ENCODE data around the gene MED14. TPM values are rescaled to one million over a fixed set of nuclear protein-coding genes. Genes with fewer than 3 reads are reported as not detected.

Gene MED14
- total and polyA plus RNA-seq, 2 donors (not counting 1 experiment from before 2014, with no cell fraction given), result 26.4 to 63.5 TPM

- no peak overlapping the region for H3K4me3 Mint-ChIP-seq
- no peak overlapping the region for H3K4me3 ChIP-seq (ENCODE audit: control extremely low read depth in 1 of 5, extremely low read depth in 1 of 5, insufficient read depth in 1 of 5, low read depth in 2 of 5, low read length in 4 of 5)
- H3K9ac ChIP-seq (ENCODE audit: low read length), result no peak overlapping the region
- no peak for TF ChIP-seq EZH2 (IDR thresholded peaks at IDR 0.05; ENCODE audit: borderline replicate concordance, insufficient read depth, low read depth, low read length, poor library complexity, severe bottlenecking)
- H3K79me2 ChIP-seq (ENCODE audit: control insufficient read depth, insufficient read depth, low read length), result no peaks in the 10 kb centered on the region
- H4K20me1 ChIP-seq (ENCODE audit: control insufficient read depth, insufficient read depth, low read length, poor library complexity, severe bottlenecking), result no peaks in the 10 kb centered on the region
- peaks cover 0 to 66% of the 10 kb centered on the region in 2 experiments for H3K36me3 ChIP-seq (replicated peaks in 1 of 2; ENCODE audit: control extremely low read depth in 1 of 2, control insufficient read depth in 1 of 2, extremely low read depth in 1 of 2, insufficient read depth in 2 of 2, low read length in 1 of 2)
- intact Hi-C loops (cut with micrococcal nuclease), result no loop called here
- WGBS (ENCODE audit: insufficient coverage), result 75% methylated on average over 4 of the region's 6 CpGs
- no peaks in the 10 kb centered on the region for H3K9me3 ChIP-seq (ENCODE audit: control extremely low read depth in 1 of 3, control insufficient read depth in 2 of 3, insufficient read depth in 1 of 3, low read length in 2 of 3)
- no peak overlapping the region for H3K27ac ChIP-seq (ENCODE audit: low read length in 2 of 2)
- H3K9me3 Mint-ChIP-seq (ENCODE audit: insufficient read depth), result no peaks in the 10 kb centered on the region
- no peaks in the 10 kb centered on the region for H3K27me3 ChIP-seq (replicated peaks in 1 of 4; ENCODE audit: control extremely low read depth in 1 of 4, control insufficient read depth in 3 of 4, insufficient read depth in 4 of 4, low read length in 3 of 4)
- H3K4me2 ChIP-seq (replicated peaks; ENCODE audit: low read depth, low read length, poor library complexity, severe bottlenecking), result no peak overlapping the region
- H2AFZ ChIP-seq (ENCODE audit: insufficient read depth, low read depth, low read length, poor library complexity, severe bottlenecking), result no peak overlapping the region
- H3K27ac Mint-ChIP-seq, result no peak overlapping the region
- CTCF ChIA-PET, result no interaction called here
- POLR2A ChIA-PET, result no interaction called here
- no peaks in the 10 kb centered on the region for H3K4me1 ChIP-seq (ENCODE audit: control insufficient read depth in 2 of 2, insufficient read depth in 2 of 2, low read length in 2 of 2)
- ATAC-seq (ENCODE audit: low read depth) (no peak), DNase-seq (no peak)
- H3K27me3 Mint-ChIP-seq, result no peaks in the 10 kb centered on the region
- no peaks in the 10 kb centered on the region for H3K4me1 Mint-ChIP-seq
Measured at GRCh38 chrX:40671126-40671525, 64.2 kb downstream of the MED14 start.

GRCh38 chrX:40663880-40664630 lies 71.3 kb downstream of the MED14 start:
- no peaks in the 10 kb centered on the region for H3K9me3 Mint-ChIP-seq (ENCODE audit: insufficient read depth)
- ChIA-PET POLR2A (no interaction called here), CTCF (interaction anchor here (1.2 to 3.1 kb wide), 3 partner anchors 12 to 130 kb away, joined by 3 to 15 read pairs (median 4); no protein-coding TSS in a partner anchor)
- Histone ChIP-seq H3K27ac (ENCODE audit: low read length in 2 of 2) (no peak overlapping the region), H2AFZ (ENCODE audit: insufficient read depth, low read depth, low read length, poor library complexity, severe bottlenecking) (no peak overlapping the region), H3K9me3 (ENCODE audit: control extremely low read depth in 1 of 3, control insufficient read depth in 2 of 3, insufficient read depth in 1 of 3, low read length in 2 of 3) (no peaks in the 10 kb centered on the region), H3K4me1 (ENCODE audit: control insufficient read depth in 2 of 2, insufficient read depth in 2 of 2, low read length in 2 of 2) (no peaks in the 10 kb centered on the region), H3K9ac (ENCODE audit: low read length) (no peak overlapping the region), H3K27me3 (replicated peaks in 1 of 4; ENCODE audit: control extremely low read depth in 1 of 4, control insufficient read depth in 3 of 4, insufficient read depth in 4 of 4, low read length in 3 of 4) (no peaks in the 10 kb centered on the region), H4K20me1 (ENCODE audit: control insufficient read depth, insufficient read depth, low read length, poor library complexity, severe bottlenecking) (no peaks in the 10 kb centered on the region), H3K4me2 (replicated peaks; ENCODE audit: low read depth, low read length, poor library complexity, severe bottlenecking) (no peak overlapping the region), H3K36me3 (replicated peaks in 1 of 2; ENCODE audit: control extremely low read depth in 1 of 2, control insufficient read depth in 1 of 2, extremely low read depth in 1 of 2, insufficient read depth in 2 of 2, low read length in 1 of 2) (peaks cover 4 to 52% of the 10 kb centered on the region in 2 experiments), H3K79me2 (ENCODE audit: control insufficient read depth, insufficient read depth, low read length) (no peaks in the 10 kb centered on the region), H3K4me3 (ENCODE audit: control extremely low read depth in 1 of 5, extremely low read depth in 1 of 5, insufficient read depth in 1 of 5, low read depth in 2 of 5, low read length in 4 of 5) (no peak overlapping the region)
- TF ChIP-seq EZH2 (IDR thresholded peaks at IDR 0.05; ENCODE audit: borderline replicate concordance, insufficient read depth, low read depth, low read length, poor library complexity, severe bottlenecking), result no peak
- TF ChIP-seq, protein P1, sequence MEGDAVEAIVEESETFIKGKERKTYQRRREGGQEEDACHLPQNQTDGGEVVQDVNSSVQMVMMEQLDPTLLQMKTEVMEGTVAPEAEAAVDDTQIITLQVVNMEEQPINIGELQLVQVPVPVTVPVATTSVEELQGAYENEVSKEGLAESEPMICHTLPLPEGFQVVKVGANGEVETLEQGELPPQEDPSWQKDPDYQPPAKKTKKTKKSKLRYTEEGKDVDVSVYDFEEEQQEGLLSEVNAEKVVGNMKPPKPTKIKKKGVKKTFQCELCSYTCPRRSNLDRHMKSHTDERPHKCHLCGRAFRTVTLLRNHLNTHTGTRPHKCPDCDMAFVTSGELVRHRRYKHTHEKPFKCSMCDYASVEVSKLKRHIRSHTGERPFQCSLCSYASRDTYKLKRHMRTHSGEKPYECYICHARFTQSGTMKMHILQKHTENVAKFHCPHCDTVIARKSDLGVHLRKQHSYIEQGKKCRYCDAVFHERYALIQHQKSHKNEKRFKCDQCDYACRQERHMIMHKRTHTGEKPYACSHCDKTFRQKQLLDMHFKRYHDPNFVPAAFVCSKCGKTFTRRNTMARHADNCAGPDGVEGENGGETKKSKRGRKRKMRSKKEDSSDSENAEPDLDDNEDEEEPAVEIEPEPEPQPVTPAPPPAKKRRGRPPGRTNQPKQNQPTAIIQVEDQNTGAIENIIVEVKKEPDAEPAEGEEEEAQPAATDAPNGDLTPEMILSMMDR (IDR thresholded peaks at IDR 0.05), result no peak
- 100% methylated on average over 1 of the region's 6 CpGs for WGBS (ENCODE audit: insufficient coverage)
- DNase-seq (no peak), ATAC-seq (ENCODE audit: low read depth) (no peak)
- H3K4me3 Mint-ChIP-seq, result no peak overlapping the region
- intact Hi-C loops (cut with micrococcal nuclease), result no loop called here
- H3K27ac Mint-ChIP-seq, result peak overlapping the region; percentile 50
- H3K4me1 Mint-ChIP-seq, result peaks cover 5% of the 10 kb centered on the region
- no peaks in the 10 kb centered on the region for H3K27me3 Mint-ChIP-seq

Measured in B cell (primary cell).